ENCODE measurements around the gene PGAP1.

Gene PGAP1

GRCh38 chr2:196798980-196799379 is 127.5 kb downstream of the PGAP1 start:
- Histone ChIP-seq H3K79me2 (ENCODE audit: insufficient read depth, low read length) (peaks cover 45% of the 10 kb centered on the region), H3K4me3 (ENCODE audit: low read length, poor library complexity, severe bottlenecking) (peak overlapping the region; percentile 93), H3K9me2 (replicated peaks; ENCODE audit: low read depth, low read length) (no peaks in the 10 kb centered on the region), H3K36me3 (ENCODE audit: insufficient read depth, low read length) (peaks cover 9% of the 10 kb centered on the region; the same call in 1 of the 2 replicates), H4K20me1 (ENCODE audit: insufficient read depth, low read length, poor library complexity, severe bottlenecking) (peaks cover 6% of the 10 kb centered on the region), H3K4me2 (ENCODE audit: low read depth, low read length, poor library complexity, severe bottlenecking) (peak overlapping the region; percentile 79), H3F3A (ENCODE audit: low read depth) (no peaks in the 10 kb centered on the region), H3K9me3 (ENCODE audit: insufficient read depth, low read depth, low read length) (no peaks in the 10 kb centered on the region), H3K27me3 (ENCODE audit: insufficient read depth, low read length, poor library complexity, severe bottlenecking) (no peaks in the 10 kb centered on the region), H3K4me1 (ENCODE audit: insufficient read depth, low read length, poor library complexity, severe bottlenecking) (peaks cover 25% of the 10 kb centered on the region), H3K9ac (ENCODE audit: low read depth, low read length, poor library complexity, severe bottlenecking) (peak overlapping the region; percentile 85), H2AFZ (ENCODE audit: low read length) (peak overlapping the region; percentile 83)
- TF ChIP-seq CTCF (conservative IDR thresholded peaks at IDR 0.05; ENCODE audit: low read length): no peak
- no peak for TF ChIP-seq EZH2phosphoT487 (IDR thresholded peaks at IDR 0.05; ENCODE audit: borderline replicate concordance)

- Histone ChIP-seq H3K9me3 (ENCODE audit: insufficient read depth, low read depth, low read length) (no peaks in the 10 kb centered on the region), H3K36me3 (ENCODE audit: insufficient read depth, low read length) (peaks cover 54% of the 10 kb centered on the region), H4K20me1 (ENCODE audit: insufficient read depth, low read length, poor library complexity, severe bottlenecking) (peaks cover 6% of the 10 kb centered on the region), H2AFZ (ENCODE audit: low read length) (no peak overlapping the region), H3F3A (ENCODE audit: low read depth) (no peaks in the 10 kb centered on the region), H3K9ac (ENCODE audit: low read depth, low read length, poor library complexity, severe bottlenecking) (no peak overlapping the region), H3K79me2 (ENCODE audit: insufficient read depth, low read length) (peaks cover 28% of the 10 kb centered on the region), H3K4me3 (ENCODE audit: low read length, poor library complexity, severe bottlenecking) (no peak overlapping the region), H3K4me2 (ENCODE audit: low read depth, low read length, poor library complexity, severe bottlenecking) (no peak overlapping the region), H3K4me1 (ENCODE audit: insufficient read depth, low read length, poor library complexity, severe bottlenecking) (peaks cover 29% of the 10 kb centered on the region), H3K27me3 (ENCODE audit: insufficient read depth, low read length, poor library complexity, severe bottlenecking) (no peaks in the 10 kb centered on the region), H3K9me2 (replicated peaks; ENCODE audit: low read depth, low read length) (no peaks in the 10 kb centered on the region)
- TF ChIP-seq CTCF (conservative IDR thresholded peaks at IDR 0.05; ENCODE audit: low read length) (no peak), EZH2phosphoT487 (IDR thresholded peaks at IDR 0.05; ENCODE audit: borderline replicate concordance) (no peak)
Observed at GRCh38 chr2:196792865-196793264, 133.6 kb downstream of the PGAP1 start.

GRCh38 chr2:196783431-196784094 is 142.9 kb downstream of the PGAP1 start:
- Histone ChIP-seq H3K4me3 (ENCODE audit: low read length, poor library complexity, severe bottlenecking) (no peak overlapping the region), H3K4me1 (ENCODE audit: insufficient read depth, low read length, poor library complexity, severe bottlenecking) (peaks cover 3% of the 10 kb centered on the region), H3K9me3 (ENCODE audit: insufficient read depth, low read depth, low read length) (no peaks in the 10 kb centered on the region), H3K9ac (ENCODE audit: low read depth, low read length, poor library complexity, severe bottlenecking) (no peak overlapping the region), H2AFZ (ENCODE audit: low read length) (no peak overlapping the region), H3K4me2 (ENCODE audit: low read depth, low read length, poor library complexity, severe bottlenecking) (no peak overlapping the region), H3K9me2 (replicated peaks; ENCODE audit: low read depth, low read length) (no peaks in the 10 kb centered on the region), H4K20me1 (ENCODE audit: insufficient read depth, low read length, poor library complexity, severe bottlenecking) (no peaks in the 10 kb centered on the region), H3K36me3 (ENCODE audit: insufficient read depth, low read length) (peaks cover 71% of the 10 kb centered on the region), H3K79me2 (ENCODE audit: insufficient read depth, low read length) (no peaks in the 10 kb centered on the region; the same call in 1 of the 2 replicates), H3F3A (ENCODE audit: low read depth) (no peaks in the 10 kb centered on the region), H3K27me3 (ENCODE audit: insufficient read depth, low read length, poor library complexity, severe bottlenecking) (no peaks in the 10 kb centered on the region)
- no peak for TF ChIP-seq EZH2phosphoT487 (IDR thresholded peaks at IDR 0.05; ENCODE audit: borderline replicate concordance)
- no peak for TF ChIP-seq CTCF (conservative IDR thresholded peaks at IDR 0.05; ENCODE audit: low read length)

Measured in Loucy (cell line).